GM18526 (cell line): ENCODE data around the gene HIVEP3.

ENCODE experiments used
- POLR2A ChIP-seq: IDR thresholded peaks from 3 replicates; pipeline ENCODE4 v1.6.1; 2011; ENCODE audit not compliant: insufficient read length; ENCODE audit errors: extremely low read depth

HIVEP3 gene

DNA sequence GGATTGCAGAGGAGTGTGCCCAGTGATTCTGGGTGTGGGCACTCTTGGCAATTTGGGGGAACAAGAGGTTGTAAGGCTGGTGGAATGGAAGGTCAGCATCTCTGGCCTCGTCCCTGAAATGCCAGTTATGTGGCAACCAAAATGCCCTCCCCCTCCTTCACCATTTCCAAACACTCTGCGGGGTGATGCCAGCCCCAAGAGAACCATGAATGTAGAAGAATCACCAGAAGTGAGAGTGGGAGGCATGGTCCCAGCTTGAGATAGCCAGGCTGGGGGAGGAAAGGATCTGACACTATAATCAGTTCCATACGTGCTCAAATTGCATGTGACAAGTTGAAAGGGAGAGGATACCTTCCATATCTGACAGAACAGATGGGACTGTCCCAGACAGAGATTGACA is 345.5 kb downstream of the HIVEP3 start:
- TF ChIP-seq POLR2A: no peak

DNA sequence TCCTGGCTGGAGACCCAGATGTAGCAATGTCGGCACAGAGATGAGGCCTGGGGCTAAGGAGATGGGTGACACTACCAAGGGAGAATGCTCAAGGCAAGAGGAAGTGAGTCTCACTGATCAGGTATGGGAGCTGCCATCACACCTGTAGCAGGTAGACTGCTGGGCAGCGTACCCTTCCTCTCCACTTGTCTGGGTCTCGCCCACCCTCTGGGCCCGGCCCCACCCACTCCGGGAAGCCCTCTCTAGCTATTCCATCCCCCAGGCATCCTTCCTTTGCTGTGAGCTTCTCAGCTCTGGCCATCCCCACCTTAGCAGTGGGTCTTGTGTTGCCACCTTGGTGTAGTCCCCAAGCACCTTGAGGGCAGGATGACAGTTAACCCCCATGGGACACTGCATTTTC is 346.5 kb downstream of the HIVEP3 start:
- no peak for TF ChIP-seq POLR2A

DNA sequence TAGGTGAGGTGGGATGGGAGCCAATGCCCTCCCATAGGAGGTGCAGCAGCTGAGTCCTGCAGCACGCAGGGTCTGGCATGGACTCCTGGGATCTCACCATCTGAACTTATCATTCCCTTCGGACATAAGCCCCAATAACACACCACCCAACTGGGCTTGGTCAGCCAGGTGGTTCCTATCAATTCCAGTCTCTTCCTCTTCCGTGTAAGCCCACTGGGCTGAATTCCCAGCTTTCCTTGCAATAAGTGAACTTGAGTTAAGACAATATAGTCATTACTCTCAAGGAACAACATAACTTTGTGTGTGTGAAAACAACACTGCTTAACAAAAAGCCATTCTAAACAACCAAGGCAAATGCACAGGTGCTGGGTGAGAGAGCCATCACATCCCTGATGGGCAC is 347.7 kb downstream of the HIVEP3 start:
- no peak for TF ChIP-seq POLR2A

DNA sequence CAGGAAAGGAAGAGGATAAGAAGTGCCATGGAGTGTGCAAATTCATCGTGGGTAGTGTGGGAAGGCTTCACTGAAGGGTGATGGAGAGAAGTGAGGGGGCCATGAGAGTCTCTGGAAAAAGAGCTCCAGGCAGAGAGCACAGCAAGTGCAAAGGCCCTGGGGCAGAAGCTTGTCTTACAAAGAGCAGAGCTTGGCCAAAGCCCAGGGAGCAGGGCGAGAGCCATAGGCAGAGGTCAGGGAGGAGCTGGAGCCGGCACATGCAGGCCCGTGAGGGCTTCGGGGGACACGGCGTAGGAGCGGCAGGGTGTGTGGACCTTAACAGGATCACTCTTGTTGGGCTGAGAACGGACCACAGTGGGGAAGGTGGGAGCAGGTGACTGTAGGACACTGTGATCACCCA is 350.5 kb downstream of the HIVEP3 start:
- no peak for TF ChIP-seq POLR2A

DNA sequence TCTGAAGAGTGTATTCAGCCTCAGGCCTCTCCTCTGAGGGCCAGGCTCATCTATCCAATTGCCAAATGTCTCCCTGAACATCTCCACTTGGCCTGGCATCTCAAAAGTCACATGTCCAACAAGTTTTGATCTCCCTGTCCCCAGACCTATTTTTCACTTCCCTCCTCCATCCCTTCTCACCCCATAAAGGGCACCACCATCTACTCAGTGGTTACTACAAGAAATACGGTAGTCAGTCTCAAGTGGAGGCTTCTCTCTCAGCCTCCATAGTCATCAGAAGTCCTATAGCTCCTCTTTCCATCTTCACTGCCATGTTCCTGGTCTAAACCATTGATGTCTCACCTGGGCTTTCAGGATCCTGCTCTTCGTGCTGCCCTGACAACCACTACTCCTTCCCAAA is 351.8 kb downstream of the HIVEP3 start:
- no peak for TF ChIP-seq POLR2A

DNA sequence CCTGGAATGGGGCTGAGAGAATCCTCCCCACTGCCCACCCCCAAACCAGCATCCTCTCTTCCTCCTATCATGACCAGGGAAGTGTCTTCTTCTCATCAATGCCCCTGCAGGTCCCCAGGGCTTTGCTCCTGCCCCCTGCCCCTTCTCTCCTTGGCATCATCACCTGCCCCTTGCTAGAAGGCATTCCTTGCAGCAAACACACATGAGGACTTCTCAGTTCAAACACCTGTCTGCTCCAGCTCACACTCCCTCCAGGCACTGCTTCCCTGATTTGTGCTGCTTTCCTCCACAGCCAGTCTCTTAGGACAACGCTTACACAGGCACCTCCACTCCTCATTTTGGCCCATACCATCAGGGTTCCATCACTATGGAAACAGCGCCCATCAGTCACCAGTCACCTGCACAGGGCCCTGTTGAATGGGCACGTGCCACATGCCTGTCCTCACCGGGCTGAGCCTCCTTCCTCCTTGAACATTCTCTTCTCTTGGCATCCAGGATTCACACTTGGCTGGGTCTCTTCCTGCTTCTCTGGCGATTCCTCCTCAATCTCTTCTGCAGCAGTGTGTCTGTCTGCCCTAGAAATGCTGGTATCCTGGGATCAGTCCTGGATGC is 352.3 kb downstream of the HIVEP3 start:
- no peak for TF ChIP-seq POLR2A

DNA sequence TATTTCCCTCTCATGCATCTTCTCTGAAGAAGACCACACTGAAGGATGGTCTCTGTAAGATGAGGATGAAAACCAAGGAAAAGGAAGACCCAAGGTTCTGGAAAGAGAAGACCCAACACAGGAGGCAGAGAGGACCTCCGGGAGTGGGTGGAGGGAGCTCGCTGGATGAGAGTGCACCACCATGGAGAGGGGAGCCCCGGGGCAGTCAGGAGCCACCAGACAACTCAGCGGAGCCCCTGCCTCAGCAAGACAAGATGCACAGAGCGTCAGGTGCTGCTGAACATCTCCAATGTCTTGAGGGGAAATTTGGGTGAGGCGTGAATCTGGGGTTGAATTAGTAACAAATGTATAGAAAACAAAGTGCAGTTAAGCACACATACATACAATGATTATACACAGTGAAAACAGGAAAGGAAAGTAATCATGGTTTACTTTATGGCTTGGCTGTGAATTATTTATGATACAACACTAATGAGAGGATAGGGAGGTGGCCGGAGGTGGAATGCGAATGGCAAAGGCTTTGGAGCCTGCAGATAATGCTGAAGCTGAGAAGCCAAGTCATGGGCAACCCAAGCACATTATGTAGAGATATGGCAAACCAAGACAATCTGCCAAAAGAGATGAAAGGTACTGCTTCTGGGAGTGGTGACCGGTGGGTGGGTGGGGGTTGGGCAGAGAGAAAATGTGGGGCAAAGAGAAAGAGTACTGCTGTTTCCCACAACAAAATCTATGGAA is 353.8 kb downstream of the HIVEP3 start:
- TF ChIP-seq POLR2A: no peak

DNA sequence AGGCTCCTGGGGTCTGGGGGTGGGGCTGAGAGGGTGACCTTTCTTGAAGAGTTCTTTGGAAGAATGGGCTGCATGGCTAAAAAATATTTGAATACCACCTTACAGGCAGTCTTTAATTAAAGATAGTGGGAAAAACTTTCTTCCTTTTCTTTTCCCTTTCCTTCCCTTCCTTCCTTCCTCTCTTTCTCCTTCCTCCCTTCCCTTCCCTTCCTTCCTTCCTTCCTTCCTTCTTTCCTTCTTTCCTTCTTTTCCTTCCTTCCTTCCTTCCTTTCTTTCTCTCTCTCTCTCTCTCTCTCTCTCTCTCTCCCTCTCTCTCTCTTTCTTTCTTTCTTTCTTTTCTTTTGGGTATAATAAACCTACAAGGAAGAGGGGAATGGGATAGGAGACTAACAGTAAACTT is 356.4 kb downstream of the HIVEP3 start:
- TF ChIP-seq POLR2A: no peak

DNA sequence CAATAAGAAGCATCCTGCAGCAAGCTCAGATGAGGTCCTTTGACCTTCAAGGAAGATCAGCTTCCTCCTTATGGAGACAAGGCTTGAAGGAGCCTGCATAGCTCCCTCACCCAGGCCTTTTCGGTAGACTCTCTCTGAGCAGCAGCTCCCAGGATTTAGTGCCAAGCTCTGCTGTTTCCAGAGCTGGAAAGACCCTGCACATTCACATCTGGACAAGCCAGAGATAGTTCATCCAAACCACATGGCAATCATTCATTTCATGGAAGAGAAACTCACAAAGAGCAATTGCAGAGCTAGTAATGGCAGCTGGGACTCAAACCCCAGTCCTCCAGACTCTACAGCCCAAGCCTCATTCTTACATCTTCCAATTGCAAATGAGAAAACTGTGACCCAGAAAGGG is 357.8 kb downstream of the HIVEP3 start:
- TF ChIP-seq POLR2A: no peak

DNA sequence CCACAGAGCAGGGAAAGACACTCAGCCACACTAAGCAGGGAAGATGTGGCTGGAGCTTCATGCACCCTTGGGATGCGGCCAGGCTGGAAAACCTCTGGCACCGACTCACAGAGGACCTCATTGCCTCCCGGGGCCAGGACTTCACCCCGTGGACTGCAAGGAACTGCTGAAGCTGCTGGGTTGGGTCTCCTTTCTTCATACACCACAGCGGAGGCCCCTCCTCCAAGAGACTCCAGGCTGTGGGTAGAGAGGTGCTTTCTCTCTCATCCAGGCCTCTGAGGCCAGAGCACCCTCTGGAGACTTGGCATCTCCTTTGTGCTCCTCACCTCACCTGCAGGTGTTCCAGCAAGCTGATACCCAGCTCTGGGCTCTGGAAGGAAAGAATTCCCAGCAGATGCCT is 358.2 kb downstream of the HIVEP3 start:
- TF ChIP-seq POLR2A: no peak

DNA sequence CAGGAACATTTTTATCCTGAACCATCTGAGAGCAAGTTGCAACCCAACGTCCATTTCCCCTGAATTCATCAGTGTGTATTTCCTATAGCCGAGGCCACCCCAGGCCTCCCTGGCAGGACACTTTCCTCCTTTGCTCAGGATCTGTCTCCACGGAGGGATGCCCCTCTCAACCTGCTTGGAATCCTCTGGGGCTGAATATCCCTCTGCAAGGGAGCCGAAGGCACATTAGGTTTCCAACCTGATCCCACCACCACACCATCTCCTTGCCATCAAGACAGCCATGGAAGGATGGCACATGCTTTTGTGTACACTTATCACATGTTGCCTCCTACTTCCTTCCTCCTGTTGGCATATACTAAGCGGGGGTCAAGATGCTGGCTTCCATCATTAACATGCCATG is 359.4 kb downstream of the HIVEP3 start:
- TF ChIP-seq POLR2A: no peak

DNA sequence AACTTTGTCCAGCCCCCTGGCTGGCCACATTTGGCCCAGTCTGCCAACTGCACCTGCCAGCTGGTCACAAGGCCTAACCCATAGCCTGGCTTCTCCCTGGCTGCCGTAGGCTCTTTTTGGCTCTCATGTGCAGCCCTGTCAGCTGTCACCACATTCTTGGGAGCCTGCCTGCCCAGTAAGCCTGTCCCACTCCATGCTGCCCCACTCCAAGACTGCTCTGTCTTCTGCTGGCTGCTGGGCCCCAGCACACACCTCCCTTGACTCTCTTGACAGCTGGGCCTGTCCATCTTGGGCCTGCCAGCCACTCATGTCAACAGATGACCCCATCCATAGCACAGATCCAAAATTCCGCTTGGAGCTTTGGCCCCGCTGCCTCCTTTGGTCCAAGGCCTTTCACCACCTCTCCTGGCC is 360.0 kb downstream of the HIVEP3 start:
- TF ChIP-seq POLR2A: no peak

DNA sequence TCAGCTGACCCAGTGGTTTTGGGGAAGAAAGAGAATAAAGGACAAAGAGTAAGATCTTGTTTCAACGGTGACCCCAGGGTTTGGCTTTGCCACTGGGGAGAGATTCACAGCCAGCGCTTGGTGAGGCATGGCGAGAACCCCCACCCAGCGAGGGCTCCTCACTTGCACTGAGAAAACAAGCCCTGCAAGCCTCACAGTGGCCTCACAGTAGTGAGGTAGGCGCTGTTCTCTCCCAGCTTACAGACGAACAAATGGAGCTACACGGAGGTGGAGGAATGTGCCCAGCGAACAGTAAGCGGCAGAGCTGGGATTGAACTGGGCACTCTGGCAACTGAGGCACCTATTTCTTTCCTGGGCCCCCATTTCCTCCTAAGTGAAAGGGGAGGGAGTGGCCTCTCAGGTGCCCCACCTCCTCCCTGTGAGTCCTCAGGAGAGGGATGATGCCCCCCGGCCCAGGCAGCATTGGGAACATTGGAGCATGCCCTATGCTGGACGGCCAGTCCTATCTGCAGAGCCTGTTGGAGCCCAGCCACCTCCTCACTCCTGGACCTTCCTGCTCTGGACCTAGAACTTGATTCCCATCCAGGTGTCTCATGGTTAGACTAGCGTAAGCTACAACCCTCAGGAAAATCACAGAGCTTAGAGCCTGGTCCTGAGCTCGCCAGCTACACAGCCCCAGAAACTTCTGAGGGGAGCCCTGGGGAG is 360.8 kb downstream of the HIVEP3 start:
- no peak for TF ChIP-seq POLR2A

DNA sequence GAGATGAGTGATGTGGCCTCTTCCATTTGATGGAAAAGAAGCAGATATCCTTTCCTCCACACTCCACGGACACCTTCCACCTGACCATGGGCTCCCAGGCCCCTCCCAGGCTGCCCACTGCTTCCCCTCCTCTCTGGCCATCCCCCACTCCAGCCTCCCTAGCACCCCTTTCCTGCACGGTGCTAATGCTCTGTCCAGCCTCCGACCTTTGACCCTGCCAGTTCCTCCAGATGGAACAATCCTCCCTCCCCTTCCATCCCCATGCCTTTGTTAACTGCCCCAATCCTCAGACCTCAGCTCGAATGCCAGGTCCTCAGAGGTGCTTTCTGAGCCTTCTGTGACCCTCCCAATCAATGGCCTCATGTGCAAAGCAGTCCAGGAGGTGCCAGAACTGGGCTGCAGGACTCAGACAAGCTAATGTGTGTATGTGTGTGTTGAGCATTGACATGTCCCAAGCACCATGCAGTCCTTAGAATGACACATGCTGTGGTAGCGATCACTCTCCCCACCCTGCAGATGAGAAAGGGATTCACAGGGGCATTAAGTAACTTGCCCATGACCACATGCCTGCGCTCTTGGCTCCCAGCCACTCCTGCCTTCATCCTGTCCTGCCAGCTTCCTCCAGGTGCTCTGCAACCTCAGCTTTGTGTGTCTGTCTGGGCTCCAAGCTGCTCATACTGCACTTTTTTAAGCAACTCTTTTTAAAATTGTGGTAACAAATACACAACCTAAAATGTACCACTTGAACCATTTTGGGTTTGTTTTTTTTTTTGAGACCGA is 370.8 kb downstream of the HIVEP3 start:
- no peak for TF ChIP-seq POLR2A

DNA sequence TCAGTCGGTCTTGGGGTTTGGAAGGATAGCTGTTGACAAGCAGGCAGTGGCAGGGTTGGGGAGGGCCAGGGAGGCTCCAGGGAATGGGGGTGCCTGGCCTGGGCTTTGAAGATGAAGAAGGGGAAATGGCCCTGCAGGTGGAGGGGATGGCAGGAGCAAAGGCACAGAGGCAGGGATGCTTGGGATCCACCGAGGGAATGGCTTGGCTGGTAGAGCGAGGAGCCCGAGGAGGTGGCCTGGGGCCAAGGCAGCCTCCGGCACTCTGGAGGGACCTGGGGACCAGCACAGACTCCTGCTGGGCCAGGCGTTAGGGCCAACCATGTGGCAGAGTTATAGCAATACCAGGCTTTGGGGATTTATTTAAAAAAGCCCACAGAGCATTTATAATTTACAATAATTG is 371.4 kb downstream of the HIVEP3 start:
- TF ChIP-seq POLR2A: no peak

DNA sequence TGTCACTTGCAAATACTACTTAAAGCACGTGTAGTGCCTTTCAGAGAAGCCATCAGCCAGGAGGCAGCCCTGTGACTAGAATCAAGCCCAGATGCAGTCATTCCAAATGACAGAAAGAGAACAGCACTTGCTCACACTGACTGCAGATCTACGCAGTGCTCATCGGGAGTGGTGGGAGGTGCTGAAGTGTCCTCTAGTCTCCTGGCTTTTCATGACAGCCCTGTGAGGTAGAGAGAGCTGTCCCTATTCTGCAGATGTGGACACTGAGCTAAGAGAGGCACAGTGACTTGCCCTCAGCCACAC is 371.9 kb downstream of the HIVEP3 start:
- TF ChIP-seq POLR2A: no peak

DNA sequence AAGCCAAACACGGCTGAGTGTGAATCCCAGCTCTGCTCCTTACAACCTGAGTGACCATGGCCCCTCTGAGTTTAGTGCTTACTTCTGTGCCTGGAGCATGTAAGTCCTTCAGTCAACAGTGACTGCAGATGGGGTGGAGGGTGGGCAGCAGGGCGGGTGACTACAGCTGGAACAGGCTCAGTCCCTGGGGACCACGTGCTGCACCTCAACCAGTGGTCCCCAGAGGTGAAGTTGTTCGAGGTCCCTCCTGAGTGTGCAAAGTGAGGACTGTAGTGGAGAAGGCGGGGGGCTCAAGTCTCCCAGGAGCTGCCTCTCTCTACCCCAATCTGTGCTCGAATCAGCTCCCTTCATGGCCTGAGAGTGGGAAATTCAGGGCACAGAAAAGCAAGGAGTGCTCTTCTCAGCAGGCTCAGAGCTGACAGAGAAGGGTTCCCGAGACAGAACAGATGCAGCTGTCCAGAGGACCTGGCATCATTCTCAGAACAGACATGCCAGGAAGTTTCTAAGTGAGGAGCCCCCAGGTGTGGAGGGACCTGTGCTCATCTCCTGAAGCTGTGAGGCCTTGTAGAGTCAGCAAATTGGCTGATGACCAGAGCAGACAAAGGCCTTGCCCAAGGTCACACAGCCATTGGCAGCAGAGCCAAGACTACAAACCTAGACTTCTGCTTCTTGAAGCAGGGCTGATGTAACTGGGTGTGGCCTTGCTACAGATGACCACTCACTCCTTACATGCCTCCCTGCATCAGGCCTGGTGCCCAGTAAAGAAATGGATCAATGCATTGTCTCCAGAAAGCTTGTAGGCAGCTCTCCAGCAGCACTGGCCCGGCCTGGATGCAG is 372.5 kb downstream of the HIVEP3 start:
- no peak for TF ChIP-seq POLR2A
